Activated CD8-positive, alpha-beta memory T cell treated with anti-CD3 and anti-CD28 coated beads for 1 hour (primary cell): ENCODE data around the gene ISY1.
"Not testable (repeated sequence)": the region's sequence is repeated elsewhere in the genome, so short reads cannot be mapped to it uniquely, and the experiment has no call there.

Experiments
- DNase-seq, 2 donors: peaks; one replicate each; pipeline ENCODE4 v3.0.0-alpha.2; 2020; ENCODE audit warnings: low read depth in 1 of 2; ENCODE audit errors: extremely low read depth in 1 of 2

The ISY1 gene

DNA sequence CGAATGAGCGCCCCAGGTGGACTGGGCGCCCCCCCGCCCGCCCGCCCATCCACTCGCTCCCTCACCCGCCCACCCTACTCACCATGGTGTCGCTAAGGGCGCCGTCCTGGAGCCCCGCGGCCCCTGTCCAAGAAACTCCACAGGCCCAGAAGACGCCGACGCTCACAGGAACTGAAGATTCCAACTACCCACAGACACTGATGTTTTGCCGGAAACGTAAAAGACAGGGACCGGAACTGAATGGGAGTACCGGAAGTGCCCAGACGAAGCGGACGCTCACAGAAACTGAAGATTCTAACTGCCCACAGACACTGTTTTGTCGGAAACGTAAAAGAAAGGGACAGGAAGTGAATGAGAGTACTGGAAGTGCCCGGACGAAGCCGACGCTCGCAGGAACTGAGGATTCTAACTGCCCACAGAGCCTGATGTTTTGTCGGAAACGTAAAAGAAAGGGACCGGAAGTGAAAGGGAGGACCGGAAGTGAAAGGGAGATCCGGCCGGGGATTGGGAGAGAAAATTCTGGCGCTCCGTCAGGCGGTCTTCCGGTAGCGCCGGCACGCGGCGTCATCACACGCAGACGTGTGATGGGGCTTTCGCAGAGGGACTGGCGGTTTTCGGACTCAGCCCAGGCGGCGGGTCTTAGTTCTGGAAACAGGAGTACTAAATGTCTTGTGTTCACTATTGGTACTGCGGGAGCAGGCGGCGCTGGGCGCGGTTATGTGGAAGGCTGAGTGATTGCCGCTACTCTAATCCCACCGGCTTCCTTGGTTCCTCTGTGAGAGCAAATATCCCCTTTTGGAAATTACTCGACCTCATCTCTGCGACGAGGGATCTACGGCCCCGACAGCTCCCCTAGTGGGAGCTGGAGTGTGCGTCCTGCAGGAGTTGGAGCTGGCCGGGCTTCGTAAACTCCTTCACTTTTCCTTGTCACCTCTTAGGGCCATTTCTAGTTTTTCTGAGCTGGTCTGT is at the start of gene ISY1:
Gene ISY1 (minus strand): TSS at position 173 of the 969 bp plus-strand sequence. CDS start 88 bp downstream, at position 85.
- peak; percentile 70 to 71 for DNase-seq

GRCh38 chr3:129207479-129207878 is 46.6 kb upstream of the ISY1 start:
- DNase-seq = no peak

- DNase-seq = no peak
These were observed 44.4 kb upstream of the ISY1 start for GRCh38 chr3:129205109-129205832.

DNA sequence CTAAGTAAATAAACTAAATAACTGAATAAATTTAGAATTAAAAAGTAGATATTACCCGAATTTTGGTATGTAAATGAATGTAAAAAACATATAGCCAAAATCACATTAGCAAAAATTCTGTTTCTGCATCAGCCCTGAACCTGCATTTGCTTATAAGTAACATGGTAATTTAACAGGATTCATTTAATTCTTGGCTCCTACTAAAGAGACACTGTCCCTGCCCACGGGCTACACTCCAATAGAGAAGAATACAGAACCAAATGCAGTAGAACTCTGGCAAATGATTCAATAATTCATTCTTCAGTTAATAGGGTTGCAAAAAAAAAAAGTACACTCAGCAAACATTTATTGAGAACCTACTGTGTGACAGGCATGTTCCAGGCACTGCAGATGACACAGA is 43.6 kb upstream of the ISY1 start:
- no peak for DNase-seq

GRCh38 chr3:129199366-129199765 is 38.5 kb upstream of the ISY1 start:
- no peak for DNase-seq

GRCh38 chr3:129197321-129197720 is 36.5 kb upstream of the ISY1 start:
- no peak for DNase-seq

DNA sequence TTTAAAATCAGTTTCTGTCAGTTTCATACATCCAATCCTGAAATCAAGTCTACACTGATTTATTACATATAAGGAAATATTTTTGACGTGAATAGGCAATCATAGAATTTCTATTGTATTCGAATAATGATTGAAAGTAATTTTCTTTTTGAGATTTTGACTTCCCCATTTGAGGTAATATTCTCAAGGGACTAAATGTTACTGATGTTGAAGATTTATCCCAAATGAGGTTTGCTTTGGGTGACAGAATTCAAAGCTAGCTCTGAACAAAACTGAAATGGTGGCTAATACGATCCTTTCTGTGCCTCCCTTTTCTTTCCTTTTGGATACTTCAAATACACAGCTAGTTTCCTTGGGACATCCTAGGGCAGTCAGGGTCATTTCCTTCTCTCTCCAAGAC is 35.7 kb upstream of the ISY1 start:
- DNase-seq = no peak

DNA sequence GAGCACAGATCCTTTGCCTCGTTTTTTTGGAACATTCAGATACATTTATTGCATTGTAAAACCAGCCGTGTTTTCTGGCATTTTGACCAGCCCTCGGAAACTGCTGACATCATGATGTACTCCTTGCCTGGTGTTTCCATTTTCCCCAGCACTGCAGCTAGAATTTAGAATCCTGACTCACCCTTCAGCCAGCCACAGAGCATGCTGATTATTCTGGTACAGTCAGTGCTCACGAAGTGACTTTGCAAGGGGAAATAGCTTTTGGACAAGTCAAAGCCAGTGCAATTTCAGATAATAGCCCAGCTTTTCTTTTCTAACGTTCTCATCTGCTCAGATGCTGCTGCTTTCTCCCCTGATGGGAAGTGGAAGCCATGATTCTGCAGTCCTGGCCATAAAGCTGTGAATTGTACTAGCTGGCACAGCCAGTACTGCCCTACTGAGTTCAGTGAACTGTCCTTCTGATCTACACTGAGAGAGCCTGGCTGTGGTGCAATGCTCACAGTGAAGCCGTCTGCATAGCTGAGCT is 34.9 kb upstream of the ISY1 start:
- DNase-seq = no peak

- DNase-seq = not testable (repeated sequence)
These were observed 28.9 kb upstream of the ISY1 start for GRCh38 chr3:129189793-129190192.

- no peak for DNase-seq
These were observed 27.0 kb upstream of the ISY1 start for GRCh38 chr3:129187857-129188256.

DNA sequence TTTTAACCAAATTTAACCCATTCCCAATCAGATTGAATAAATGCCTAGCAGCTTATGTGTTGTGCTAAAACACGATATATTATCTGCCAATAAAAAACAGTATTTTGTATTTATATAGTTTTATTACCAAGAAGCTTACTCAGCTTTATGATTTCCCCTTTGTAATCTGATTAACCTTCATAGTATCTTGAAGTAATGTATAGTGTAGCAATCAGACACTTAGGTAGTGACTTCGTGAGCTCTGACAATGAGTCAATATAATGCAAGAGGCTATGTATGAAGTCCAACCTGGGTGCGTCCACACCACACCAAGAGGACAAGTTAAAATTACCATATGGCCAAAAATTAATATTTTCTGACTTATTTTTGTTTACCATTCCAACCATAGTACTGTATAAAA is 24.9 kb upstream of the ISY1 start:
- DNase-seq = no peak

DNA sequence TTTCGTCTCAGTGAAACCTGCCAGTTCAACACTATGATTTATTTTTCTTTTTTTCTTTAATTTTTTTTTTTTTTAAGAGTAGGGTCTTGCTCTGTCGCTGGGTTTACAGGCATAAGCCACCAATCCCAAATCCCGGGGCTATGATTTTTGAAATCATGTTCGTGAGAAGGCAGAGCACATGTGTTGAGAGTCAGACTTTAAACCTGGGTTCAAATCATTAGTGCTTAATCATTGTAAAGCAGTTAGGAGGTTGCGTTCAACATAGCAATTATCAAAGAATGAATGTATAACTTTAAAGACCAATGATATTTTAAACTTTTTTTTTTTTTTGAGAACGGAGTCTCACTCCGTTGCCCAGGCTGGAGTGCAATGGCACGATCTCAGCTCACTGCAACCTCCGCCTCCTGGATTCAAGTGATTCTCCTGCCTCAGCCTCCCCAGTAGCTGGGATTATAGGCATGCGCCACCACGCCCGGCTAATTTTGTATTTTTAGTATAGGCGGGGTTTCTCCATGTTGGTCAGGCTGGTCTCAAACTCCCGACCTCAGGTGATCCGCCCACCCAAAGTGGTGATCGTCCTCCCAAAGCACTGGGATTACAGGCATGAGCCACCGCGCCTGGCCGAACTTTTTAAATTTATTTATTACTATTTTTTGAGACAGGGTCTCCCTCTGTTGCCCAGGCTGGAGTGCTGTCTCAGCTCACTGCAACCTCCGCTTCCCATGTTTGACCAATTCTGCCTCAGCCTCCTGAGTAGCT is 24.1 kb upstream of the ISY1 start:
- not testable (repeated sequence) for DNase-seq

DNA sequence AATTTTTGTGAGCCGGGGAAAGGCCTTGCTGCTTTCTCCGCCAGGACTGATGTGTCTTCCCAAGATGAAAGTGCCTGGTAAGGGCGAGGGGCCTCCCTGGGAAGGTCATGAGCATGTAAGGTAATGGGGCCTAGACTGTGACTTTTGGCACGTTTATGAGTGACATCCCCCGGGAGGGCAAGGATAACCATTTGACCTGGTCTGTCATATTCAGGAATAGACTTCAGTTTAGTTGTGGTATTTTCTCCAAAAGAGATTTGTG is 23.5 kb upstream of the ISY1 start:
- no peak for DNase-seq

GRCh38 chr3:129183569-129184395 is 22.9 kb upstream of the ISY1 start, which contains the start of gene CNBP:
Gene CNBP (minus strand): TSS chr3:129183896. CDS start chr3:129171757, 12,139 bp downstream.
- DNase-seq = peak; percentile 73 to 85

GRCh38 chr3:129182390-129183185 is 21.7 kb upstream of the ISY1 start:
- no peak for DNase-seq

GRCh38 chr3:129181819-129182218 is 21.0 kb upstream of the ISY1 start:
- no peak for DNase-seq

GRCh38 chr3:129180461-129180860 is 19.6 kb upstream of the ISY1 start:
- no peak for DNase-seq

DNA sequence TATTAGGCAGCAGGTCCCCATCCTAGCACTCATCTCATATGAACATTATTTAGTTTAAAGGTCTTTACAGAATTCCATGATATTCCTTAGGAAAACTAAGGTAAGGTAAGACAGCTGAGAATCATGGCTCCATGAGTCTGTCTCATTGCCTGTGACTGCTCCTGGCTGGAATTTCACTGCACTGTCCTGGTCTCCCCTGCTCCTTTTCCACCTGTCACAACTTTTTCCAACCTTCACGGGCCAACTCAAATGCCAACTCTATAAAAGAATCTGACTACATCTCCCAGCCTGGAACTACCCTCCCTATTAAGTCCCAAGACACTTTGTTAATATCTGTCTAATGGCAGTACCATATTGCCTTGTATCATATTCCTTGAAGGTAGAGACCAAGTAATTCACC is 15.2 kb upstream of the ISY1 start:
- no peak for DNase-seq

GRCh38 chr3:129173725-129174124 is 12.9 kb upstream of the ISY1 start:
- no peak for DNase-seq
